Measurements from ENCODE around the gene MXD4. TPM values are rescaled to one million over a fixed set of nuclear protein-coding genes. Genes with fewer than 3 reads are reported as not detected.

The MXD4 gene
- total RNA-seq, 6 donors from 2014 or later = 50.1 to 135 (median 76.4) TPM

DNA sequence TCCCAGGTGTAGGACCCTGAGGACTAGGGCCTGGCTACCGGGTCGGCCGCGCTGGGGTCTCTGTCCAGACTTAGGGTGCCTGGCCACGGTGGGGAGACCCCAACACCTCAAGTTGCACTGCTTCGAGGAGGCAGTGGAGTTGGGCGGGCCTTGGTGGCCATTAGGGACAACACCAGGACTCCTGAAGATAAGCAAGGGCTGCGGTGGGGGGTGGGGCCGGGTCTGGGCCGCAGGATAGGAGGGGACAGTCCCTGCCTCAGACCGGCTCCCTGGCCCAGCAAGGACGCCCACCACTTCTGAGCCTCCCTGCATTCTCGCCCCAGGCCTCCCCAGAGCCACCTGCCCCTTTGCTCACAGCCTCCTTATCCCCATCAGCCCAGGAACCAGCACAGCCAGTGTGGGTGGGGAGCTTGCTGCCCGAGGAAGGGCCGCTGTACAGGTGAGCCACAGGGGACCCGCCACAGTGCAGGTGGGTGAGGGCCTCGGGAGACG, 5.5 kb upstream of the MXD4 start:
- H3K4me3 ChIP-seq = no peak overlapping the region
- H3K4me1 ChIP-seq = peaks cover 22 to 32% (median 26%) of the 10 kb centered on the region in 4 donors
- ATAC-seq (ENCODE audit: low FRiP score in 2 of 2) (no peak), DNase-seq (peak in 1 of 2 donors; percentile 80)
- no peaks in the 10 kb centered on the region for H3K27me3 ChIP-seq
- peaks cover 0 to 15% (median 5%) of the 10 kb centered on the region in 4 donors for H3K36me3 ChIP-seq
- peak overlapping the region in 3 of 4 donors; percentile 7 to 60 (median 15) for H3K27ac ChIP-seq
- WGBS, 2 donors = 86 to 91% methylated on average over 7 to 14 of the region's 18 CpGs
- no peak for TF ChIP-seq POLR2AphosphoS5 (IDR thresholded peaks at IDR 0.05)
- TF ChIP-seq EP300 (IDR thresholded peaks at IDR 0.05) = no peak
- no peak for TF ChIP-seq POLR2A (IDR thresholded peaks at IDR 0.05)
- TF ChIP-seq, protein P1, sequence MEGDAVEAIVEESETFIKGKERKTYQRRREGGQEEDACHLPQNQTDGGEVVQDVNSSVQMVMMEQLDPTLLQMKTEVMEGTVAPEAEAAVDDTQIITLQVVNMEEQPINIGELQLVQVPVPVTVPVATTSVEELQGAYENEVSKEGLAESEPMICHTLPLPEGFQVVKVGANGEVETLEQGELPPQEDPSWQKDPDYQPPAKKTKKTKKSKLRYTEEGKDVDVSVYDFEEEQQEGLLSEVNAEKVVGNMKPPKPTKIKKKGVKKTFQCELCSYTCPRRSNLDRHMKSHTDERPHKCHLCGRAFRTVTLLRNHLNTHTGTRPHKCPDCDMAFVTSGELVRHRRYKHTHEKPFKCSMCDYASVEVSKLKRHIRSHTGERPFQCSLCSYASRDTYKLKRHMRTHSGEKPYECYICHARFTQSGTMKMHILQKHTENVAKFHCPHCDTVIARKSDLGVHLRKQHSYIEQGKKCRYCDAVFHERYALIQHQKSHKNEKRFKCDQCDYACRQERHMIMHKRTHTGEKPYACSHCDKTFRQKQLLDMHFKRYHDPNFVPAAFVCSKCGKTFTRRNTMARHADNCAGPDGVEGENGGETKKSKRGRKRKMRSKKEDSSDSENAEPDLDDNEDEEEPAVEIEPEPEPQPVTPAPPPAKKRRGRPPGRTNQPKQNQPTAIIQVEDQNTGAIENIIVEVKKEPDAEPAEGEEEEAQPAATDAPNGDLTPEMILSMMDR (IDR thresholded peaks at IDR 0.05) = no peak
- H3K9me3 ChIP-seq = no peaks in the 10 kb centered on the region

DNA sequence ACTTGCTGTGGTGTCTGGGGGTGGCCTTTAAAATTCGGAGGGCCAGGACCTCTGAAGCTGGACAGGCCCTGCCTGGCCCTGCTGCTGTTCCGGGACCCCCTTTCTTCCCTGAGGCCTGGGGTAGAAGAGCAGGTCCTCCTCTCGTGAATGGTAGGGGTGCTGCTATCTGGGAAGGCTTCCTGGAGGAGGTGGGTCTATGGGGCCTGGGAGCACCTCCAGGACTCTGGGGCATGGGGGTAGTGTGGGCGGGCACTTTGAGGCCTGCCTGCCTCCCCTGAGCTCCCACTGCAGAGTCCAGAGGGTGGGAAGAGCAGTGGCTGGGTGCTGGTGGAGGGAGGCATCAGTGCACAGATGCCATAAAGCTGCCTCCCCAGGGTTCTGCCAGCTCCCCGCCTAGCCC, 4.9 kb upstream of the MXD4 start:
- Histone ChIP-seq H3K27me3 (no peaks in the 10 kb centered on the region), H3K4me3 (no peak overlapping the region), H3K9me3 (no peaks in the 10 kb centered on the region), H3K4me1 (peaks cover 22 to 32% (median 26%) of the 10 kb centered on the region in 4 donors), H3K27ac (peak overlapping the region in 3 of 4 donors; percentile 7 to 60 (median 15)), H3K36me3 (peaks cover 0 to 11% (median 5%) of the 10 kb centered on the region in 4 donors)
- ATAC-seq (ENCODE audit: low FRiP score in 2 of 2) (no peak), DNase-seq (no peak)
- TF ChIP-seq POLR2AphosphoS5 (IDR thresholded peaks at IDR 0.05) (no peak), POLR2A (IDR thresholded peaks at IDR 0.05) (no peak), EP300 (IDR thresholded peaks at IDR 0.05) (no peak)
- TF ChIP-seq, protein P1 (IDR thresholded peaks at IDR 0.05) = no peak
- WGBS, 2 donors = 91 to 100% methylated on average over 1 to 4 of the region's 5 CpGs

DNA sequence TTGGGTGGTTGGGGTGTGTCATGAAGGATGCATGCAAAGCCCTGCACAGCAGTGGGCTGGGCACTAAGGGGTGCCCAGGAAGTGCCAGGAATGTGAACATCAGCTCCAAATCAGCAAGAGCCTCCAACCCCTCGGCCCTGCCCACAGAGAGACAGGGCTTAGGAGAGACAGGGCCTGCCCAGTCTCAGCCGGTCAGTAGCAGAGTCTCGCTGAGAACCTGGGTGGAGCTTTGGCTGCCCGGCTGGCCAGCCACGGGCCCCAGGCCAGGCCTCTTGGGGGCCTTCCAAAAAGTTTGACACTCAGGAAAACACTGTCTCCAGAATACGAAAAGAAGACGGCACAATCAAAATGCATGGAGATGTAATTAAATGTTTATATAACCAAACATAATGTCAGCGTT, 4.3 kb upstream of the MXD4 start:
- H3K4me3 ChIP-seq = no peak overlapping the region
- H3K27ac ChIP-seq = peak overlapping the region; percentile 15 to 80 (median 62)
- peak; percentile 63 to 90 for DNase-seq
- no peak for ATAC-seq (ENCODE audit: low FRiP score in 2 of 2)
- no peaks in the 10 kb centered on the region for H3K9me3 ChIP-seq
- TF ChIP-seq, protein P1 (IDR thresholded peaks at IDR 0.05) = no peak
- TF ChIP-seq POLR2AphosphoS5 (IDR thresholded peaks at IDR 0.05) = no peak
- no peak for TF ChIP-seq POLR2A (IDR thresholded peaks at IDR 0.05)
- no peak for TF ChIP-seq EP300 (IDR thresholded peaks at IDR 0.05)
- H3K36me3 ChIP-seq = peaks cover 0 to 10% (median 3%) of the 10 kb centered on the region in 4 donors
- WGBS, 2 donors = 35 to 50% methylated on average over 7 to 8 of the region's 8 CpGs
- H3K27me3 ChIP-seq = no peaks in the 10 kb centered on the region
- peaks cover 22 to 32% (median 26%) of the 10 kb centered on the region in 4 donors for H3K4me1 ChIP-seq

DNA sequence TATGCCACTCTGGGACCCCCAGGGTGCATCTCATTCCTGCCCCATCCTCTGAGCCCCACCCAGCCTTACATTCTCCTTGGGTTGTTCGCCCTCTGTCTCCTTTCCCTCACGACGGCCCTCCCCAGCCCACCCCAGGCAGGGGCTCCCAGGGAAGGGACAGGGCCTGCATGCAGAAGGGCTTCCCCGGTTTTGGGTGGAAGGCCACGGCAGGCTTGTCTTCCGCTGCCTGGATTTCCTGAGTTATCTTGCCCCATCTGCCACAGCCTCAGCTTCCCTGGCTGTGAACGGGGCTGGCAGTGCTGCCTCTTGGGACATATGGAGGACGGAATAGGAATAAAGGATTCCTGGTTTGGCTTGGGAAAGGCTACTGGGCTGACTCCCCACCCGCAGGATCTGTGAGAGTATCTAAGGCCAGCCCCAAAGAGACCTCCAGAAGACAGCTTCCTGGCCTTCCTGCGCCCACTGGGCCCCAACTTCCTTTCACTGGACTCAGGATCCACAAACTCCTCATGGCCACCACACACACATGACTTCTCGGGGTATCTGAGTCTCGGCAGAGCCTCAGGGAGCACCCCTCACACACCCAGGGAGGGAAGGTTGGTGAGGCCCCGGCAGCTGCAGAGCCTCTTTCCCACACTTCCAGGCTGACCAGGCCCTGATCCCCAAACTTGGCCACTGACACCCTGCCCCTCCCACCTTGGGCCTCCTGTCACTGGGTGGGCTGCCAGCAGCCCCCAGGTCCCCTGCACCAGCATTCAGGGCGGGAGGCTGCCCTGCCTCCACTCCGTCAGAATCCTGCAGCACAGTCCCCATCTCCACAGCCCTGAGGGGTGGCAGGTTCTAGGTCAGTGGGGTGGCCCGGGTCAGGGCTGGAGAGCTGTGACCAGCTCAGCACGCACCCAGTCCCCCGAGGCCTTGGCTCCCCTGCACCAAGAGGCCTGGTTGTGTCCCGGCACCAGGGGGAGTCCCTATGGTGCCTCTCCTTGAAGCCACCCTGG, 3.5 kb upstream of the MXD4 start:
- H3K27ac ChIP-seq = peak overlapping the region; percentile 15 to 80 (median 62)
- H3K36me3 ChIP-seq = peaks cover 0 to 3% (median 0%) of the 10 kb centered on the region in 4 donors
- no peaks in the 10 kb centered on the region for H3K9me3 ChIP-seq
- DNase-seq (peak in 1 of 2 donors; percentile 56), ATAC-seq (ENCODE audit: low FRiP score in 2 of 2) (no peak)
- TF ChIP-seq POLR2AphosphoS5 (IDR thresholded peaks at IDR 0.05) (no peak), POLR2A (IDR thresholded peaks at IDR 0.05) (no peak), EP300 (IDR thresholded peaks at IDR 0.05) (no peak)
- TF ChIP-seq, protein P1 (IDR thresholded peaks at IDR 0.05) = no peak
- peaks cover 27 to 40% (median 32%) of the 10 kb centered on the region in 4 donors for H3K4me1 ChIP-seq
- 76 to 91% methylated on average over 8 to 18 of the region's 19 CpGs for WGBS, 2 donors
- no peak overlapping the region for H3K4me3 ChIP-seq
- H3K27me3 ChIP-seq = no peaks in the 10 kb centered on the region

All from upper lobe of left lung (tissue), 6 donors.